HG02852 (cell line): ENCODE data around the gene PRG2.
"Not testable (repeated sequence)": the region's sequence is repeated elsewhere in the genome, so short reads cannot be mapped to it uniquely, and the experiment has no call there.

Experiments
- ATAC-seq: cut with Tn5 transposase; IDR thresholded peaks from one replicate; pipeline ENCODE4 v1.9.1; 2021; ENCODE audit warnings: mild to moderate bottlenecking, moderate library complexity; ENCODE audit not compliant: unreplicated experiment

The PRG2 gene

GRCh38 chr11:57370251-57370650, 20.2 kb downstream of the PRG2 start:
- ATAC-seq = no peak

DNA sequence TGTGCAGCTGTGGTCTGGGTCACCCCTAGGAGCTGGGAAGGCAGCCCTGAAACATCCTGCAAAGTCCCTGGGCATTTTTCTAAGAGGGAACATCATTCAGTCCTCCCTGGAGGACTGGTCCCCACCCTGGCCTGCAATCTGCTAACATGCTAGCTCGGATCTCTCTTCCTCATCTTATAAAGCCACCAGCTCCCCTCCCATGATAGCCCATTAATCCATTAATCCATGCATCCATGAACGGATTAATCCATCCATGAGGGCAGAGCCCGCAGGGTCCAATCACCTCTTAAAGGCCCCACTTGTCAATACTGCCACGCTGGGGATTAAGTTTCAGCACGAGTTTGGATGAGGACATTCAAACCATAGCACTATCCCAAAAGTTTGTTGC, 21.6 kb downstream of the PRG2 start:
- no peak for ATAC-seq

- ATAC-seq = no peak
These were observed 22.2 kb downstream of the PRG2 start for GRCh38 chr11:57368106-57368844.

GRCh38 chr11:57364851-57365660, 25.4 kb downstream of the PRG2 start:
- ATAC-seq = no peak

GRCh38 chr11:57363131-57364080, 27.0 kb downstream of the PRG2 start:
- no peak for ATAC-seq

- no peak for ATAC-seq
These were observed 28.5 kb downstream of the PRG2 start for GRCh38 chr11:57361926-57362325.

GRCh38 chr11:57361420-57361819, 29.0 kb downstream of the PRG2 start:
- not testable (repeated sequence) for ATAC-seq

DNA sequence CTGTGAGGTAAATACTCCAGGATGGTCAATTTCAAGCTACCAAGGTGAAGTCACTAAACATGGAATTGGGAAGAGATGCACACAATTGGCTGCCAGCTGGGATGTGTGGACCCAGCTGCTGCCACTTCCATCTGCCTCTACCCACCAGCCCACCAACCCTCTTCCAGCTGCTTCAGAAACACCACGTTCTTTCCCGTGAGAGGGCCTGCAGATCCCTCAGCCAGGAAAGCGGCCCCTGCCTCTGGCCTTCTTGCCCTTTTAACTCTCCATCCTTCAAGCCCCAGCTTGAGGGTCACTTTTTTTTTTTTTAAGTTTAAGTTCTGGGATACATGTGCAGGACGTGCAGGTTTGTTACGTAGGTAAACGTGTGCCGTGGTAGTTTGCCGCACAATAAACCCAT, 29.5 kb downstream of the PRG2 start:
- ATAC-seq = no peak

DNA sequence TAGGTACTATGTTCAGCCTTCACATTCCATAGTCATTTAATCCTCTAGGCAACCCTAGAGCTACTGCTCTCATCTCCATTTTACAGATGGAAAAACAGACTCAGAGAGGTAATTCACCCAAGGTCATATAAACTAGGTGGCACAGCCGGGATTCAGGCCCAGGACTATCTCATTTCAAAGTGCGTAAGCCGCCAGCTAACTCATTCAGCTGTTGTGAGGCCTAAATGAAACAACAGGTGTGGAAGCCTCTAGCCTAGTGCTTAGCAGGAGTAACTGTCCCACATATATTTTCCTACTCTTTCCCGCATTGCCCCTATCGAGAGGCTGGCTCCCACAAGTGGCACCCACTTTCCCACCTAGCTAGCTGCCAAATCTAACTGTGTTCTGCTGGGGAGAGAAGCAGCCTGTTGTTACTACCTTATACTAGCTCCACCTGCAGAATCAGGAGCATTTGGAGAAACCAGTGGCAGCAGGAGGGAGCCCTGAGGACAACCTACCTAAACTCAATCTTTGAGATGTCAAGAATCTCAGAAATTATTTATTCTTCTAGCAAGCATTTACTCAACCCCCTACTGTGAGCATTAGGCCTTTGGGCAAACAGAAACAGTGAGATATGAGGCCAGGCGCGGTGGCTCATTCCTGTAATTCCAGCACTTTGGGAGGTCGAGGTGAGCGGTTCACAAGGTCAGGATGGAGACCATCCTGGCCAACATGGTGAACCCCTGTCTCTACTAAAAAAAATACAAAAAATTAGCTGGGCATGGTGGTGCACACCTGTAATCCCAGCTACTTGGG, 30.4 kb downstream of the PRG2 start:
- no peak for ATAC-seq

DNA sequence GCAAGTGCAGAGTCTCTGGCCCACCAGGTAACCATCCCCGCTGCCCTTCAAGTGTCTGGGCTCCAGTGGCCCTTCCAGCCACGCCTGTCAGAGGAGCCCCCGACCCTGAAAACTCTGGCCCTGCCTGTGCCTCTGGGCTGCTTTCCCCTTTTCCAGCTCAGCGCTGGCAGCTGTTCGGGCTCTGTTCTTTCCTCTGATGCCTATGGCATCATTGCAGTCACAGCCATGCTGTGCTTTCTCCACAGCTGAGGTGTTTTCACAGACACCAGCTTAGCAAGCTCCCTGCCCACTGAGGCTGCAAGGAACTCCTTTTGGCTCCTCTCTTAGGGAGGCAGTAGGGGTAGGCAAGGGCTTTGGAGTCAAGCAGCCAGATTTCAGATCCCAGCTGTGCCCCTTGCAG, 31.1 kb downstream of the PRG2 start:
- no peak for ATAC-seq

GRCh38 chr11:57358991-57359390, 31.5 kb downstream of the PRG2 start:
- no peak for ATAC-seq

DNA sequence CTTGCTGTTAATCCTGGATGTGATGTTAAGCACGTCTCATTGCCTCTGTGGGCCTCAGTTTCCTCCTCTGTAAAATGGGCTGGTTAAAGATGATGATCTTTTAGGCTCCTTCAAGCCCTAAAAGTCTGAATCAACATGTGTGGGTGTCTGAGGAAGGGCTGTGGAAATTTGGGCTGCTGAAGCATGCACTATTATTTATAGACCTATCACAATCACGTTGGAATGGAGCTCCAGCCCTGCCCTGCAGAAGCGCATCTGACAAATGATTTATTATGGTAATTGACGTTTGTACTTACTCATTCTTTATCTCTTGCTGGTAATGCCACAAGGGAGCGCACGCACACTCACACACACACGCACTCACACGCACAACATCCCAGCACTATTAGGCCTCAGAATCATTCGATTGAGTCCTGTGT, 31.9 kb downstream of the PRG2 start:
- ATAC-seq = no peak

DNA sequence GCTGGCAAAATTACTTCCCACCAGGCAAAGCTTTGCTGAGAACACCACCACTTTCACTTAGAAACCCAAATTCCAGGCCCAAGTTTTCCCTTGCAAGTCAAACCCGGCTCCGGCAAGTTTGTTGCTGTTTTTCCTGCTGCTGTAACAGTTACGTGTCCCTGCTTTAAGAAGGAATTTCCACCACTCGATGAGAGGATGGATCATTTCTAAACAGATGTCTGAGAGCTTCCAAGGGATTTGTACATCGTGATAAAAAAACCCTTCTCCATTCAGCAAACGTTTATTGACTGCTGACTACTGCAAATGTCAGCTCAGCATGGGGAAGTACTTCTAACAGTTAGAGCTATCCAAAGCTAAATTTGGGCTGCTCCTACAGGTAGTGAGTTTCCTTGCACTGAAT, 32.6 kb downstream of the PRG2 start:
- ATAC-seq = no peak

GRCh38 chr11:57357310-57357709, 33.1 kb downstream of the PRG2 start:
- ATAC-seq = no peak

DNA sequence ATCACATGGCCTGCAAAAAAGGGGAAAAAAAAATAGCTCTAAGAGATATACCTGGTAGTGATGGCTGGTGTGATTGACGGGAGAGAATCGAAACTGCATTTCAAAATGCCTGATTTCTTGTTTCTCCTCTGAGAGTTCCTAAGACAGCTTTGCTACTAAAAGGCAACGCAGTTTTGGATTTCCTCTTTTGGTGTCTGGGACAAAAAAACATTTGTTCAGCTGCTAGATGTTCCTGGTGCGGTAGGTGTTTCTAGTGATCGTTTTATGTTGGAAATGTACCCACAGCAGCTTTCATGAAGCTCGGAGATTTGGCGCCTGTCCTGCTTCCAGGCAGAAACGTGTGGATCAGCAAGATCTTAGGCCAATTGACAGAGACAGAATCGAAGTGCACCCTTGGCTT, 34.2 kb downstream of the PRG2 start:
- no peak for ATAC-seq

- no peak for ATAC-seq
These were observed 35.8 kb downstream of the PRG2 start for GRCh38 chr11:57354699-57355098.

- no peak for ATAC-seq
These were observed 36.6 kb downstream of the PRG2 start for GRCh38 chr11:57353852-57354251.

DNA sequence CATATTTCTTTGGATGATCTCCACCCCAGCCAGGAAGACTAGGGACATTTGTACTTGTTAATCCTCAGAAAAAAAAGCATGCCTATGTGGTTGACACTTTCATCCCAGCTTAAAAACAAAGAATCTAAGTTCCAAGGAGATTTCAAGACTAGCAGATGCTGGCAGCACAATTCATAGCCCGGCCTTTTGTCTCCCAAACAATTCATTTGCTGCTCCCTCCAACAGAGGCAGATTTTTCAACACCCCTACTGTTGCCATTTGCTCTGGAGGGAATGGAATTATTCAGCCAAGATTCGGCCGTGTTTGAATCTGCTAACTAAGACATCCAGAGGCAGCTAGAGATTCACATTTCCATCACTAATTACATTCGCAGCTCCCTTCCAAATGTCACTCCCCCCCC, 37.0 kb downstream of the PRG2 start:
- ATAC-seq = no peak

DNA sequence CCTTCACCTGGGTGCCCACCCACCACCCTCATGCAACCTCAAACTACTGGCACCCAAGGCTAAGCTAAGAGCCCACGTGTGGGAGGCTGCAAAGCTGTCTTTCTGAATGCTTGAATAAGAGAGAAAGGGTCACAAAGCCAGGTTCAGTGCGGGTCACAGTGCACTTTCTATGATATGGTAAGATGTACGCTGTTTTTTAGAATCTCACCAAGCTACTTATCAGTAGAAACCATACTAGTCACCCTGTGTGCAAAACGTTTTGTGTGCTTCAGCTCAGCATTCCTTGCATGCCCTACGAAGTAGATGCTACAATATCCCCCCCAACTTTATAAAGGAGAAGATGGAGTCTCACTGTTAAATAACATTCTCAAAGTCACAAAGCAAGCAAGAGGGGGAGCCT, 37.4 kb downstream of the PRG2 start:
- ATAC-seq = no peak

DNA sequence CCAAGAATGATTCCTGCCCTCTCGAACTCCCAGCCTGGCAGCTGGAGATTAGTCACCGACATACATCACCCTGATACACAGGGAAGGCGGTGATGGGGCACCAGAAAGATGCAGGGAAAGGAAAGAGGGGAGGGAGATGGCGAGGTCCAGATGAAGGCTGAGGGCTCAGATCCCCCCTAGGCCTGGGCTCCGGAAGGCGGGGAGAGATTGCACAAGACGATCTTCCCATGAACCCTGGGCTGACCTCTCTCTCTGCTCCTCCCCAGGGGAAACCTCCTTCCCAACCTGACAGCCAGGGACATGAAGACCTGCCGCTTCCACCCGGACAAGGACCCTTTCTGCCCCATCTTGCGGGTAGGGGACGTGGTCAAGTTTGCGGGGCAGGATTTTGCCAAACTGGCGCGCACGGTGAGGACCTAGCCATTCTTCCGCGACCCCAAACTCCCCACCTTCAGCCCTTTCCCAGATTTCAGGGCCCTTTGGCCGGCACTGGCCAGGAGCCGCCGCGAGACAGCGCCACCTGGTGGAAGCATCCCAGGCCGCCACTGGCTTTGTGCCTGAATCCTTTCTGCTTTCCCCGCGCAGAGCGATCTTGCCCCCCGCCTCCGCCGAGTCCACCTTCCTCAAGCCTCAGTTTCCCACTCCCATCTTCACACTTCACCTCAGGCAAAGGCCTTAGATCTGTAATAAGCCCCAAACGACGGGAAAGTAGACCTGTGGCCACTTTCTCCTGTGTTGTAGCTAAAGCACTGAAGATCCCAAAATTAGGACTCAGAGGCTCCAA, 40.8 kb downstream of the PRG2 start:
- peak; percentile 52 for ATAC-seq
